Occipital lobe (tissue), 2 donors: Measurements from ENCODE around the gene HOXD9. TPM values are rescaled to one million over a fixed set of nuclear protein-coding genes. Genes with fewer than 3 reads are reported as not detected.

Experiments used
- DNase-seq: peaks from one replicate; lab custom pipeline; 2025; lab: John Stamatoyannopoulos, UW
- total RNA-seq: library from RNA; depleted of rRNA; stranded (reverse); fragments of >200 nt; gene quantifications from one replicate; pipeline ENCODE4 v1.2.3, GENCODE V29; 2014

HOXD9 gene
- total RNA-seq, 1 donor from 2014 or later = not detected

GRCh38 chr2:176124110-176124946 is 1.8 kb downstream of the HOXD9 start:
- no peak for DNase-seq

- DNase-seq = no peak
These were observed 2.6 kb downstream of the HOXD9 start for GRCh38 chr2:176124947-176125771.

- no peak for DNase-seq
These were observed 3.2 kb downstream of the HOXD9 start for GRCh38 chr2:176125772-176126054.

GRCh38 chr2:176126929-176127773 is 4.6 kb downstream of the HOXD9 start:
- peak; percentile 9 for DNase-seq

GRCh38 chr2:176127774-176128072 is 5.2 kb downstream of the HOXD9 start:
- no peak for DNase-seq

- DNase-seq = no peak
These were observed 5.9 kb downstream of the HOXD9 start for GRCh38 chr2:176128172-176128981.

- no peak for DNase-seq
These were observed 6.7 kb downstream of the HOXD9 start, which contains the start of gene HOXD8 for GRCh38 chr2:176128982-176129796. Gene HOXD8, plus strand, starts transcription at chr2:176129705. Its CDS starts 662 bp downstream, at chr2:176130367.

GRCh38 chr2:176129813-176130146 is 7.3 kb downstream of the HOXD9 start:
- no peak for DNase-seq

- no peak for DNase-seq
These were observed 7.8 kb downstream of the HOXD9 start for GRCh38 chr2:176130147-176130956.

GRCh38 chr2:176130957-176131847 is 8.7 kb downstream of the HOXD9 start:
- DNase-seq = no peak

- no peak for DNase-seq
These were observed 9.3 kb downstream of the HOXD9 start for GRCh38 chr2:176131848-176132158.

- no peak for DNase-seq
These were observed 10.0 kb downstream of the HOXD9 start for GRCh38 chr2:176132205-176133171.

GRCh38 chr2:176133389-176133788 is 10.9 kb downstream of the HOXD9 start:
- no peak for DNase-seq

GRCh38 chr2:176134035-176134434 is 11.5 kb downstream of the HOXD9 start:
- no peak for DNase-seq

- DNase-seq = no peak
These were observed 12.5 kb downstream of the HOXD9 start for GRCh38 chr2:176135035-176135440.

GRCh38 chr2:176136374-176137251 is 14.1 kb downstream of the HOXD9 start:
- no peak for DNase-seq

- DNase-seq = no peak
These were observed 14.7 kb downstream of the HOXD9 start for GRCh38 chr2:176137252-176137580.
